HAP-1 (cell line): ENCODE measurements around the gene NKD2.
"Not testable (repeated sequence)": the region's sequence is repeated elsewhere in the genome, so short reads cannot be mapped to it uniquely, and the experiment has no call there.

ENCODE experiments used
- DNase-seq, 2 experiments: peaks; one replicate each; pipeline ENCODE4 v3.0.0-alpha.2; 2016 to 2020; ENCODE audit warnings: low spot score in 2 of 2
- H3K27me3 ChIP-seq: fragments of 250-450 bp; sonication (Bioruptor Pico); 2 replicates; pipeline ENCODE4 v1.5.1; 2020; ENCODE audit warnings: low read depth, mild to moderate bottlenecking, moderate library complexity
- H3K36me3 ChIP-seq: fragments of 250-450 bp; sonication (Bioruptor Pico); replicated peaks from 2 replicates; pipeline ENCODE4 v1.5.1; 2020; ENCODE audit warnings: mild to moderate bottlenecking
- H3K4me1 ChIP-seq: fragments of 250-450 bp; sonication (Bioruptor Pico); 2 replicates; pipeline ENCODE4 v1.5.1; 2020; ENCODE audit warnings: mild to moderate bottlenecking
- H3K4me3 ChIP-seq: fragments of 250-450 bp; sonication (Bioruptor Pico); 2 replicates; pipeline ENCODE4 v1.5.1; 2020; ENCODE audit warnings: mild to moderate bottlenecking, moderate library complexity
- H3K9me3 ChIP-seq: fragments of 250-450 bp; sonication (Bioruptor Pico); 2 replicates; pipeline ENCODE4 v1.5.1; 2020; ENCODE audit warnings: mild to moderate bottlenecking, moderate library complexity
- in situ Hi-C: fragments of 300-500 bp; cut with MboI; formaldehyde crosslinking; loops from 3 replicates; pipeline ENCODE4 v1.14.3; 2020; ENCODE audit warnings: low sequenced_read_pairs, inconsistent platforms, mixed read lengths

NKD2 gene

DNA sequence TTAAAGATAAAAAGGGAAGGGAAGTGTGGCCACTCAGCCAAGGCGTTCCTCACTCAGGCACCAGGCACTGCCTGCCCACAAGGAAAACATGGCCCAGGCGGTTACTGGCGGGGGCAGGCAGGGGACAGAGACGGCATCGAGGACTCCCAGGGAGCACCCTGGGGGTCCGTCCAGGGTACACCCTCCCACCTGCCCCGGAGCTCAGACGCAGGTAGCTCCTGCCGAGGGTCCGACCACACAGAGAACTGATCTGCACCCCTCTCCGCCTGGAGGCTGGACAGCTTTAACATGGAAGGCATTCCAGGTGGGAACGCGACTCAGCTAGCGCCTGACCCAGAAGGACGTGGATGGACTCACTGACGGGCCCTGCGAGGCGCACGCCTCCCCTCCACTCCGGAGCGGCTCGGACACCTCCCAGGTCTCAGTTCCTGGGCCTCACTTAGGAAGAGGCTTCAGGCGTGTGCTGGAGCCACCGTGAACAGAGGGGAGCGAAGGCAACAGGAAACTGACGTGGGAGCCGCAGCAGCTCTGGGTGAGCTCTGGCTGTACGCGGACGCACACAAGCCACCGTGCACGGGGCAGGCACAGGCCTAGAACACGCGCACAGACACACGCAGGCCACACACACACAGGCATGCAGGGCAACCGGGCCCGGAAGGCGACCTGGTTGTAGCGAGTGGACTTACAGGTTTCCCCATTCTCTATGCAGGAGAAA lies 47.5 kb downstream of the NKD2 start:
- H3K36me3 ChIP-seq: 0 out of 2 replicates have a peak, but pooled peaks cover 2% of the 10 kb centered on the region
- no peak overlapping the region for H3K4me3 ChIP-seq
- no peaks in the 10 kb centered on the region for H3K9me3 ChIP-seq
- in situ Hi-C loops: no loop called here
- H3K27me3 ChIP-seq: no peaks in the 10 kb centered on the region
- no peak for DNase-seq
- no peaks in the 10 kb centered on the region for H3K4me1 ChIP-seq

DNA sequence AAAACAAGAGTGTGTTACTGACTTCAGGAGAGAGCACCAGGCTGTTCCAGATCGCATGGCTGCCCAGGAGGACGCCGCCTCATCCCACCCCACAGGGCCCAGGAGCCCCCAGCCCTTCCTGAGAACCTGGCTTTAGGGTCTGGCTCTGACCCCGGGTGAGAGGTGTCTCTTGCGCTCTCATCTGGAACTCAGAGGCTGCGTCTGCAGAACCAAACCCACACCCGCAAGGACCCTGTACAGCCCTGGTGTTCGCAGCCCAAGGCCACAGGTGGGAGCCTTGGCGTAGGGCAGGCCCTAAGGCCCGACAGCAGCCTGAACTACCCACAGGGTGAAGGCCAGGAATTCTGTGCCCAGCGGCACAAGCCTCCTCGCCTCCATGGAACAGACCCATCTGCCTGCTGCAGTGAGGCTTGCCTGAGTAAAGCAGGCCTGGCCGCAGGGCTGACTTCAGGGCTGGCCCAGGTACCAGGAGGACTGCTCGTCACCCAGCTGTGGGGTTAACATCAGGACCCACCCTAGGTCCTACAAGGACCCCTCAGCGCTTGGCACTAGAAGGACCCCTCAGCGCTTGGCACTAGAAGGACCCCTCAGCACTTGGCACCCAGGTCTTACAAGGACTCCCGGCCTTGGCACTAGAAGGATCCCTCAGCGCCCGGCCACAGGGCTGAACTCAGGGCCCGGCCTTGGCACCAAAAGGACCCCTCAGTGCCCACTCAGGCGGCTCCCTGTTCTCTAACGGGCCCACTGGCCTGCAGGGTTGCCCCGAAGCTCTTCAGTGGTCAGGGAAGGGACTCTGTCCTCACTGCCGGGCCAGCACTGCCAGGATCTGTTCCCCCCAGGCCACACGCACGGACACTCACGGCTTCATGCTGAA lies 48.2 kb downstream of the NKD2 start:
- no peaks in the 10 kb centered on the region for H3K27me3 ChIP-seq
- H3K4me1 ChIP-seq: no peaks in the 10 kb centered on the region

DNA sequence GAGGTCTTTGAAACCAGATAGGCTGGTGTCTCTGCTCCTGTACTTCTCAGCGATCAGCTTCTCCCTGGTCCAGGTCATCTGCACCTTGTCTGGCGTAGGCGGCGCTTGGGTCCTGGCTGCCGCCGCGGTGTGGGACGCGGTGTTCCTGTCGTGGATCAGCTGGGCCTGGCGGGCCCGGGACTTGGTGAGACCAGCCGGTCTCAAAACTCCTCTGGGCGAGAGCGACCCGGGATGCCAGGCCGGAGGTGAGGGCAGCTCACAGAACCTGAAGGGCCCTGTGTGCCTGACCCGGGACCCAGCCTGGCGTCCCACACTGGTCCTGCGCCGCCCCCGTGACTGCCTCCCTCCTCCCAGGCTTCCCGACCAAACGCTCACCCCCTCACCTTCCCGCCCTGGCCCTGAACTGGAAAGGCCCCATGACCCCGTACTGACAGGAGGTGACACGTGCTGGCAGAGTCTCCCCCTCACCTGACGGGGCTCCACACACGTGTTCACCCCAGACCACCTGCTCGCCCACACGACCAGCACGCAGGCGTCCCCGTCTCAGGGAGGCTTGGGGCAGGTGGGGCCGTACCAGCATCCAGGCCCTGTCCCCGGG lies 49.0 kb downstream of the NKD2 start:
- in situ Hi-C loops: no loop called here
- H3K4me3 ChIP-seq: no peak overlapping the region

More for the DNA sequence above, 48.2 kb downstream of the NKD2 start:
- no peak for DNase-seq
- Histone ChIP-seq H3K36me3 (0 out of 2 replicates have a peak, but pooled peaks cover 2% of the 10 kb centered on the region), H3K4me3 (no peak overlapping the region), H3K9me3 (no peaks in the 10 kb centered on the region)
- in situ Hi-C loops: no loop called here

DNA sequence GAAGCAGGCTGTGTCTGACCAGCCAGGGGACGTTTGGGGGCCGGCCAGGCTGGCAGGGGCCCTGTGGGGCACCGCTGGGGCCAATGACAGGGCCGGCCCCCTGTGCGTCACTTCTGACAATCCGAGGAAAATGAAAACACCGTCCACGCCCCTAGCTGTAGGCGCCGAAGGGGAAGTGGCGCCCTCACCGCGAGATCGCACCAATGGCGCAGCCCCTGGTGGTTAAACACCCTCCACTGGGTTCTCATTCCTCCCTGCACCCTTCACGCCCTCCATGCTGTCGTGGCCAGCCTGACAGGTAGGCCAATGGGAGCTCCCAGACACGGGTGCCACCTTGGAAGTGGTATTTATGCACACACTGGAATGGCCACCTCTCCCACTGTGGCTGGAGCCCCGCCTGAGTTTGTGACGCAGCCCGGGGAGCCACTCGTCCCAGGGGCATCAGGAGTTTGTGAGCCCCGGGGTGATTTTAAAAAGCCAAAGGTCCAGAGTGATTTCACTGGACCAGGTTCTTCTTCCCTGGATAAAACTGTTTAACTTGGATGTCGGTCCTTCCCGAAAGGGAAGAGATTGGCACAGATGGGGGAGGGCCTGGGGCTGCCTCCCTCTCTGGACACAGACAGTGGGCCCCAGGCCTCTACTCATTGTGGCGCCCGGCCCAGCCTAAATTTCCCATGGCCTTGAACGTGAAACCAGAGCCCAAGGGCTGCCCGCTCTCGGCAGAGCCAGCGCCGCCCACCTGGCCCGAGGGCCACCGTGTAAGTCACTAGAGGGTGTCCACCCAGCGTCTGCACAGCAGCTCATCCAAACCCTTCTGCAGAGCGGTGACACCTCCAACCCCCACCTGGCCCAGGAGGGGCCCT lies 49.7 kb downstream of the NKD2 start:
- H3K27me3 ChIP-seq: no peaks in the 10 kb centered on the region
- no peaks in the 10 kb centered on the region for H3K9me3 ChIP-seq
- 0 out of 2 replicates have a peak, but pooled peaks cover 2% of the 10 kb centered on the region for H3K36me3 ChIP-seq
- H3K4me3 ChIP-seq: no peak overlapping the region
- no peaks in the 10 kb centered on the region for H3K4me1 ChIP-seq
- in situ Hi-C loops: no loop called here
- DNase-seq: no peak

More for the DNA sequence above, 49.0 kb downstream of the NKD2 start:
- Histone ChIP-seq H3K27me3 (no peaks in the 10 kb centered on the region), H3K4me1 (no peaks in the 10 kb centered on the region), H3K36me3 (0 out of 2 replicates have a peak, but pooled peaks cover 2% of the 10 kb centered on the region), H3K9me3 (no peaks in the 10 kb centered on the region)
- DNase-seq: no peak

DNA sequence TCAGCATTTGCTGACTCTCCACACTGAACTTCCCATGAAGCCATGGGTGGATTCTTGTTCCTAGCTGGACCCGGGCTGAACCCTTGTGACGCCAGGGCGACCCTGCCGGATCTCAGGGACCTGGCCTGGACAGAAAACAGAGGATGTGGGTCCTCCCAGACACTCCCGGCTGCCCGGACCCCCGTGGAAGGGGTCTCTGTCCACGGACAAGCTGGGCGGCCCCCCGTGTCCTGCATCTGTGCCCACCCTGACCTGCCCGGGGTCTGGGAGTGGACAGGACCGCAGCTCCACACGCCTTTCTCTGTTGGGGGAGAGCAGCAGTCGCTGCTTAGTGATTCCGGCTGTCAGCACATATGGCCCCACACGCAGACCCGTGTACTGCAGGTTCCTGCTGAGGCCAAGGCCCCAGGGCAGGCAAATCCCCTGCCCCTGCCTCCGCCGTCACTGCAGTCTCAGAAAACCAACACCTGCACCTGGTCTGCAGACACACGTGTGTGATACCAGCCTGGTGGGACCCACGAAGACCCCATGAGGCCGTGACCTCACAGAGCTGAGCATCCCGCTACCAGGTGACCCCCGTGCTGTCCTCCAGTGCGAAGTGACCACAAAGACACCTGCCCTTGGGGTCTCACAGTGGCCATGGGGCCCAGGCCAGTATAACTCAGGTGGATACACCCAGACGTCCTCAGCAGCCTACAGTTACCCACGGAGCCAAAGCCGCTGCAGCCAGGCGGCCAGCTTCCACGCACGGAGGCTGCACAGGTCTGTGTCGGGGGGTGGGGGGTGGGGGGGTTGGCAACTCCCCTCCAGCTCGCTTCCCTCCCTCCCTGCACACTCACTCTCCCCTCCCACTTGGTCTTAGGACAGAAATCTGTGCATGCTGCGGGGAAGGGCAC lies 50.6 kb downstream of the NKD2 start:
- no peak for DNase-seq
- Histone ChIP-seq H3K27me3 (no peaks in the 10 kb centered on the region), H3K9me3 (no peaks in the 10 kb centered on the region), H3K36me3 (0 out of 2 replicates have a peak, but pooled peaks cover 2% of the 10 kb centered on the region), H3K4me1 (no peaks in the 10 kb centered on the region), H3K4me3 (no peak overlapping the region)
- in situ Hi-C loops: no loop called here

DNA sequence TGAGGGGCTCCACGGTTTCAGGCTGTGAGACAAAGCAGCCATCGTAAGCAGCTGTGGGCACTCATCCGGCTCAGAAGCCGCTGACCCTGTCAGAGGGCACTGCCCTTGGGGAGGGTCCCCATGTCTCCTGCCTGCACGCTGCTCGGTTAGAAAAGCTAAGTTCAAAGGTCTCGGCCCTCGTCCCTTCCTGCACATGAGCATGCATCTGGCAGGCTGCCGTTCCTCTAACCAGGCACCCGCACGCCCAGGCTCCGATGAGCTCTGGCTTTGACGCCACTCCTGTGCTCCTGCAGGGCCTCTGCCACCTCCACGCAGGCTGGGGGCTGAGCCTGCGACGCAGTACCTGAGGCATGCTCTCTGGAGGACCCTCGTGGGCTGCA lies 51.3 kb downstream of the NKD2 start:
- 0 out of 2 replicates have a peak, but pooled peaks cover 2% of the 10 kb centered on the region for H3K36me3 ChIP-seq

DNA sequence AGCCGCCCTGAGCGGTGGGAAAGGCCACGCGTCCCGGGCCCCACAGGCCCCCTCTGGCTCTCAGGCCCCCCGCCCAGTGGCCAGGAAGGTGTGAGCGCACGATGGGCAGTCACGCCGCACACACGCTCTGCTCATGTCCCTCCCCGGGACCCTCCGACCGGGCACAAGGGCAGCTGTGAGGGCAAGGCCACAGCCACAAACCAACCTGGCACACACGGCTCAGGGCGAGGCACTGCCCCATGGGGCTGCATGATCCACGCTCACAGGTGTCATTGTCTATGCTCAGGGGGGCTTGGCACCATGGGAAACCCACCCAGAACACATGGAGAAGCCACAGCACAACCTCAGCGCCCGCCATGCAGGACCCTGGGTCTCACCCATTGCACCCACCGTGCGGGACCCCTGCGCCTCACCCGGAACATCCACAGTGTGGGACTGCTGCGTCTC lies 52.0 kb downstream of the NKD2 start:
- 0 out of 2 replicates have a peak, but pooled peaks cover 2% of the 10 kb centered on the region for H3K36me3 ChIP-seq
- in situ Hi-C loops: no loop called here

More for the DNA sequence above, 51.3 kb downstream of the NKD2 start:
- Histone ChIP-seq H3K9me3 (no peaks in the 10 kb centered on the region), H3K4me3 (no peak overlapping the region), H3K27me3 (no peaks in the 10 kb centered on the region), H3K4me1 (no peaks in the 10 kb centered on the region)
- no peak for DNase-seq
- in situ Hi-C loops: no loop called here

DNA sequence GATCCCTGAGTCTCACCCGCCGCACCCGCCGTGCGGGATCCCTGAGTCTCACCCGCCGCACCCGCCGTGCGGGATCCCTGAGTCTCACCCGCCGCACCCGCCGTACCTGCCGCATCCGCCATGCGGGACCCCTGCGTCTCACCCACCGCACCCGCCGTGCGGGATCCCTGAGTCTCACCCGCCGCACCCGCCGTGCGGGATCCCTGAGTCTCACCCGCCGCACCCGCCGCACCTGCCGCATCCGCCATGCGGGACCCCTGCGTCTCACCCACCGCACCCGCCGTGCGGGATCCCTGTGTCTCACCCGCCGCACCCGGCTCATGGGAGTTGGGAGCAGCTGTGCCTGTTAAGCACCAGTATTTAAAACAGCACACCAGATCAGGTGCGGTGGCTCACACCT lies 52.7 kb downstream of the NKD2 start:
- H3K4me3 ChIP-seq, H3K36me3 ChIP-seq, H3K4me1 ChIP-seq, H3K27me3 ChIP-seq, DNase-seq, in situ Hi-C loops, H3K9me3 ChIP-seq: not testable (repeated sequence)

More for the DNA sequence above, 52.0 kb downstream of the NKD2 start:
- Histone ChIP-seq H3K9me3 (no peaks in the 10 kb centered on the region), H3K4me3 (no peak overlapping the region), H3K4me1 (no peaks in the 10 kb centered on the region), H3K27me3 (no peaks in the 10 kb centered on the region)
- no peak for DNase-seq

DNA sequence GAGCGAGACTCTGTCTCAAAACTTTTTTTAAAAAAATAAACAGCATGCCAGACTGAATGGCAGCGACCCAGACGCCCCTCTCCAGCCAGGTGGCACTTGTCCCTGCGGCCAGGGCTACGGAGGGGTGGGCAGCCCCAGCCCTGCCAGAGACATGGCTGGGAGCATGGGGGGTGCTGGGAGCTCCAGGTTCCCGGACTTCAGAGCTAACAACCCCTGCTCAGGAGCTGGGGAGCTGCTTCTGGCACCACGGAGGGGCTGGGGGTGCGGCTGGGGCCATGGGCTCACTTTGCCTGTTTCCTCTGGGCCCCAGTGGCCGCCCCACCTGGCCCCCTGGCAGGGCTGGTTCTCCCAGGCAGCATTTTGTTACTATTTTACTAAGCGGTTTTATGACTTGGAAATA lies 53.3 kb downstream of the NKD2 start:
- Histone ChIP-seq H3K4me3 (no peak overlapping the region), H3K36me3 (0 out of 2 replicates have a peak, but pooled peaks cover 2% of the 10 kb centered on the region), H3K9me3 (no peaks in the 10 kb centered on the region), H3K27me3 (no peaks in the 10 kb centered on the region), H3K4me1 (no peaks in the 10 kb centered on the region)
- DNase-seq: no peak
- in situ Hi-C loops: no loop called here

DNA sequence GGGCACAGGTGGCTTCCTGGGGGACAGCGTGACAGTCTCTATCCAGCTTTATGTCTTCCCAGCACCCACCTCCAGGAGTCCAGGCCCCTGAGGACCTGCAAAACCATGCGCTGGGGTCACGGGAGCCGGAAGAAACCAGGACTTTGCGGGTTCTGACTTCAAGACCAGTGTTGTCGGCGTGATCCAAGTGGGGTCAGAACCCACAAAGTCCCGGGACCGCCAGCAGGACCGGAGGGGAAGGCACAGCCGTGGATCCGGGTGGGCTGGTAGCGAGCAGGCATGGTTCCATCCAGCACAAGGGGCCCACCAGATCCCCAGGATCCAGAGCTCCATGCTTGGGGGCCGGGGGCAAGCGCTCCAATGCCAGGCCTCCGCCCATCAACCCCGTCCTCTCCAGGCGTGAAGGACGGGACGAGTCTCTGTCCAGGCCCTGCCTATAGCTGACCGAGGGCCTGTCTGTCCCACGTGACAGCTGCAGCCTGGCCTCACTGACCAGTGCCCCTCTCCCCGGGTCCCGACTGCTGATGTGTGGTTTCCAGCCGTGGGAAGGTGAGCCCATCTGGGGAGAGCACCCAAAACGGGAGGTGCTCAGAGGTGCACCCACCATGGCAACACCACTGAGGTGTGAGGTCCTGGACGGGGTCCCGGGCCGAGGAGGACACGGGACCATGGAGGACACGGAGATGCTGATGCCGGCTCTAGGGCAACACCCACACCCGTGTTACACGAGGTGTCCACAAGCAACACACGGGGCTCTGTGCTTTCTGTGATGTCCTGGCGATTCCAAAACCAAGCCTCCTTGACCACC lies 54.4 kb downstream of the NKD2 start:
- no peaks in the 10 kb centered on the region for H3K9me3 ChIP-seq
- DNase-seq: no peak
- 0 out of 2 replicates have a peak, but pooled peaks cover 2% of the 10 kb centered on the region for H3K36me3 ChIP-seq
- no peaks in the 10 kb centered on the region for H3K4me1 ChIP-seq
- H3K4me3 ChIP-seq: no peak overlapping the region
- H3K27me3 ChIP-seq: no peaks in the 10 kb centered on the region
- in situ Hi-C loops: no loop called here

DNA sequence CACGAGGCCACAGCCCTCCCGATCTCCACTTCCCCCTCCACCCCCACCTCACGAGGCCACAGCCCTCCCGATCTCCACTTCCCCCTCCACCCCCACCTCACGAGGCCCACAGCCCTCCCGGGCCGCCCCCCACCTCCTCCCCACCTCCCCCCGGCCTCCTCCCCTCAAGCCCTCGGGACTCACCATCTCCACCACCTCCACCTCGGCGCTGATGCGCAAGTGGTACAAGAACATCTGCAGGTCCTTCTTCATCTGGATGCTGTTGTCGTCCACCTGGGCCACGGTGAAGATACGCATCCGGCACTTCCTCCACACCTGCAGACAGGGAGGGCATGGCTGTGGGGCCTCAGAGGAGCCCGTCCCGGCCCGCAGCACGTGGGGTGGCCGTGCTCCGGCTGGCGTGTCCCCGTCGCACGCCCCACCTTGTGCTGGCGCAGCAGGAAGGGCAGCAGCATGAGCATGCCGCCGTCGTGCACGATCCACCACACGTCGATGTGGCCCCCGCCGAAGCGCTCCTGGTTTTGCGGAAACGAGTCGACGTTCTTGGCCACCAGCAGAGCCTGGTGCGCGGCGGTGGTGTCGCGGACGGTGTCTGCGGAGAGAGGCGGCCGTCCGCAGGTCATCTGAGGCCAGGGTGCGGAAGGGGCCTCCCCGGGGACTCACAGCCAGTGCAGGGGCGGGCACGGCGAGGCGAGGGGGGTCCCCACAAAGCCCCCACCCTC lies 55.2 kb downstream of the NKD2 start:
- H3K4me1 ChIP-seq: no peaks in the 10 kb centered on the region
- no peak for DNase-seq
- H3K27me3 ChIP-seq: no peaks in the 10 kb centered on the region
- no peak overlapping the region for H3K4me3 ChIP-seq
- in situ Hi-C loops: no loop called here
- H3K36me3 ChIP-seq: 0 out of 2 replicates have a peak, but pooled peaks cover 2% of the 10 kb centered on the region
- no peaks in the 10 kb centered on the region for H3K9me3 ChIP-seq
